Neuronal stem cell (in vitro differentiated cells): ENCODE data around the gene WDFY3.

ENCODE experiments used
- DNase-seq: peaks from one replicate; pipeline ENCODE4 v3.0.0-alpha.2; 2013; ENCODE audit warnings: low spot score
- H2AFZ ChIP-seq: one replicate; pipeline ENCODE4 v1.6.1; 2013; ENCODE audit warnings: mild to moderate bottlenecking, low read length, inconsistent platforms
- H2AK5ac ChIP-seq: 2 replicates; pipeline ENCODE4 v1.6.1; 2013; ENCODE audit warnings: low read depth, mild to moderate bottlenecking, inconsistent platforms, low read length, moderate library complexity, mixed read lengths
- H2BK120ac ChIP-seq: 2 replicates; pipeline ENCODE4 v1.6.1; 2013; ENCODE audit warnings: low read depth, mild to moderate bottlenecking, inconsistent platforms, low read length, moderate library complexity, mixed read lengths
- H2BK12ac ChIP-seq: one replicate; pipeline ENCODE4 v1.6.1; 2013; ENCODE audit warnings: low read length, inconsistent platforms
- H2BK15ac ChIP-seq: 2 replicates; pipeline ENCODE4 v1.6.1; 2013; ENCODE audit warnings: mild to moderate bottlenecking, low read length, inconsistent platforms, mixed read lengths
- H2BK5ac ChIP-seq: one replicate; pipeline ENCODE4 v1.6.1; 2013; ENCODE audit warnings: inconsistent platforms, mild to moderate bottlenecking, low read length, moderate library complexity
- H3K14ac ChIP-seq: one replicate; pipeline ENCODE4 v1.6.1; 2013; ENCODE audit warnings: low read length, inconsistent platforms
- H3K18ac ChIP-seq: 2 replicates; pipeline ENCODE4 v1.6.1; 2013; ENCODE audit warnings: low read length, inconsistent platforms
- H3K23ac ChIP-seq: 2 replicates; pipeline ENCODE4 v1.6.1; 2013; ENCODE audit warnings: low read depth, mild to moderate bottlenecking, mixed read lengths, low read length, inconsistent platforms; ENCODE audit not compliant: poor library complexity
- H3K27ac ChIP-seq: replicated peaks from 3 replicates; pipeline ENCODE4 v1.5.1; 2013; ENCODE audit warnings: low read length, inconsistent platforms
- H3K27me3 ChIP-seq, 3 experiments: 2 replicates each; pipeline ENCODE4 v1.6.1; 2013; ENCODE audit warnings: low read length in 3 of 3, mild to moderate bottlenecking in 2 of 3, inconsistent platforms in 1 of 3, low read depth in 1 of 3, mixed read lengths in 1 of 3, moderate library complexity in 1 of 3; ENCODE audit not compliant: control insufficient read depth in 3 of 3, insufficient read depth in 3 of 3
- H3K36me3 ChIP-seq, 2 donors: replicated peaks in 1 of 2; 2 replicates each; pipeline ENCODE4 v1.6.1; 2013; ENCODE audit warnings: low read length in 2 of 2; ENCODE audit not compliant: control insufficient read depth in 2 of 2, insufficient read depth in 2 of 2
- H3K4ac ChIP-seq: 2 replicates; pipeline ENCODE4 v1.6.1; 2013; ENCODE audit warnings: inconsistent platforms, mild to moderate bottlenecking, low read length, moderate library complexity
- H3K4me1 ChIP-seq, 2 donors: 1 replicate in 1 of 2; 2 replicates in 1 of 2; pipeline ENCODE4 v1.6.1; 2013; ENCODE audit warnings: low read length in 2 of 2, low read depth in 1 of 2; ENCODE audit not compliant: control insufficient read depth in 2 of 2, insufficient read depth in 1 of 2
- H3K4me2 ChIP-seq: one replicate; pipeline ENCODE4 v1.6.1; 2013; ENCODE audit warnings: mild to moderate bottlenecking, low read length, inconsistent platforms; ENCODE audit not compliant: insufficient read depth, poor library complexity, severe bottlenecking
- H3K4me3 ChIP-seq, 2 donors: 2 replicates each; pipeline ENCODE4 v1.5.1; 2013; ENCODE audit warnings: low read length in 2 of 2, mild to moderate bottlenecking in 2 of 2, inconsistent platforms in 1 of 2, moderate library complexity in 1 of 2
- H3K79me1 ChIP-seq: one replicate; pipeline ENCODE4 v1.6.1; 2013; ENCODE audit warnings: low read depth, mild to moderate bottlenecking, inconsistent platforms, low read length, moderate library complexity
- H3K9ac ChIP-seq: one replicate; pipeline ENCODE4 v1.6.1; 2013; ENCODE audit warnings: mild to moderate bottlenecking, low read depth, low read length, inconsistent platforms; ENCODE audit not compliant: poor library complexity
- H3K9me3 ChIP-seq, 2 donors: replicated peaks in 1 of 2; 2 replicates each; pipeline versions ENCODE3 to v1.6.1; 2013; ENCODE audit warnings: low read length in 2 of 2, mild to moderate bottlenecking in 2 of 2, inconsistent platforms in 1 of 2, low read depth in 1 of 2, mixed read lengths in 1 of 2, moderate library complexity in 1 of 2; ENCODE audit not compliant: control insufficient read depth in 2 of 2, insufficient read depth in 1 of 2
- H4K8ac ChIP-seq: one replicate; pipeline ENCODE4 v1.6.1; 2013; ENCODE audit warnings: low read depth, mild to moderate bottlenecking, inconsistent platforms, low read length, moderate library complexity
- H4K91ac ChIP-seq: one replicate; pipeline ENCODE4 v1.6.1; 2013; ENCODE audit warnings: low read length, low read depth, mild to moderate bottlenecking, inconsistent platforms; ENCODE audit not compliant: poor library complexity
- WGBS, 2 donors: extraction: QIAGEN DNeasy Blood & Tissue Kit; methylation state at CpG; one replicate each; pipeline ENCODE4 v1.1.7; 2013; ENCODE audit warnings: missing lambda C conversion rate in 2 of 2, mixed read lengths in 1 of 2; ENCODE audit not compliant: insufficient read length in 2 of 2, insufficient replicate concordance in 1 of 2; ENCODE audit errors: extremely low coverage in 2 of 2; 5-methylcytosine and 5-hydroxymethylcytosine counted together

WDFY3 gene

DNA sequence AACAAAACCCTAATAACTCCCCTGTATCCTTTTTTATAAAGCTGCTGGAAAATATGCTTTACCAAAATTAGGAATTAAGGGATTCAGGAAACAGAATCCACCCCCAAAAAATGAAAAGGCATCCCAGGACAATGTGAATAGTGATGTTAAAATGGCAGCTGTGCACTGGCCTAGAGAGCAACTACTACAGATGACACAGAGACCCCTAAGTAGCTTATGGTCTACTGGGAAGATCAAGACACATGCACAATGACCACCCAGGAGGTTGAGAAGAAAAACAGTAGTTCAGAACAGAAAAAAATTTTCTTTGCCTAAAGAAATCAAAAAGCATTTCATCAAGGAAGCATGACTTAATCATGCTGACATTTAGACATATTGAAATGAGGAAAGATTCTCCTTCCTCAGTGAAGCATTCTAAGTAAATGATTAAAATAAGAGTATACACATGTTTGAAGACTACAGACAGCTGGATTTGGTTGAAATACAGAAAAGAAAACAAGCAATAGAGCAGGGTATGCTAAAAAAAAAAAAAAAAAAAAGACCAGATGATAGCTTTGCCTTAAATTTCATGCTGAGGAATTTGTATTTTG, 117.3 kb downstream of the WDFY3 start:
- Histone ChIP-seq H3K4me2 (no peak overlapping the region), H3K4me1 (peaks cover 0 to 2% of the 10 kb centered on the region in 2 donors), H3K4ac (no peak overlapping the region), H3K14ac (no peak overlapping the region), H2BK5ac (no peak overlapping the region), H4K8ac (no peak overlapping the region), H3K79me1 (no peaks in the 10 kb centered on the region), H2AK5ac (no peak overlapping the region), H2AFZ (no peak overlapping the region), H3K4me3 (no peak overlapping the region), H3K9ac (no peak overlapping the region), H4K91ac (no peak overlapping the region), H3K27me3 (no peaks in the 10 kb centered on the region), H3K9me3 (peaks cover 2 to 16% of the 10 kb centered on the region in 2 donors), H3K36me3 (peaks cover 6 to 70% of the 10 kb centered on the region in 2 donors), H2BK12ac (no peak overlapping the region), H2BK15ac (no peak overlapping the region), H3K23ac (no peak overlapping the region), H2BK120ac (no peak overlapping the region), H3K18ac (no peak overlapping the region), H3K27ac (no peak overlapping the region)
- DNase-seq: no peak

DNA sequence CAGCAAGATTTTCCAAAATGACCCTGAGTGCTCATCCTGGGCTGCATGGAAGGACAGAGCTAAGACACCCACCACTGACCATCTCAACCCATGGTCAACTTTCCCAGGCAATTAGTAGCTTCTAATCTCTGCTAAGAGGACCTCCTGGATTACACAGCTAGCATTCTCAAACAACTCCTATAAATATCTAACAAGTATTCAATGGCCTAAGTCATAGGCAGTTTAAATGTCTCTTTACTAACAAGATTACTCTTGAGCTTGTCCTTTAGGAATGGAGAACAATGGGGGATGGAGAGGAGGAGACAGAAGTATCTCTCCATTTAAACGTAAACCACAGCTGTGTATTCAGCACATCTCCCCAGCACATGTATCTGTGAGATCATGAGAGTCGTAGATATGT, 118.1 kb downstream of the WDFY3 start:
- H2BK120ac ChIP-seq: no peak overlapping the region
- peaks cover 2 to 16% of the 10 kb centered on the region in 2 donors for H3K9me3 ChIP-seq
- no peak for DNase-seq
- no peak overlapping the region for H2AFZ ChIP-seq
- no peaks in the 10 kb centered on the region for H3K27me3 ChIP-seq
- H4K8ac ChIP-seq: no peak overlapping the region
- peaks cover 0 to 2% of the 10 kb centered on the region in 2 donors for H3K4me1 ChIP-seq
- no peak overlapping the region for H3K4me2 ChIP-seq
- peaks cover 6 to 70% of the 10 kb centered on the region in 2 donors for H3K36me3 ChIP-seq
- no peak overlapping the region for H3K9ac ChIP-seq
- no peak overlapping the region for H2AK5ac ChIP-seq
- H3K27ac ChIP-seq: no peak overlapping the region
- no peak overlapping the region for H4K91ac ChIP-seq
- H2BK5ac ChIP-seq: no peak overlapping the region
- no peak overlapping the region for H2BK15ac ChIP-seq
- no peak overlapping the region for H3K23ac ChIP-seq
- H2BK12ac ChIP-seq: no peak overlapping the region
- no peaks in the 10 kb centered on the region for H3K79me1 ChIP-seq
- no peak overlapping the region for H3K4ac ChIP-seq
- H3K14ac ChIP-seq: no peak overlapping the region
- no peak overlapping the region for H3K18ac ChIP-seq
- H3K4me3 ChIP-seq: no peak overlapping the region
- WGBS, 2 donors: no CpG with 5 or more reads among the region's 2 CpGs

DNA sequence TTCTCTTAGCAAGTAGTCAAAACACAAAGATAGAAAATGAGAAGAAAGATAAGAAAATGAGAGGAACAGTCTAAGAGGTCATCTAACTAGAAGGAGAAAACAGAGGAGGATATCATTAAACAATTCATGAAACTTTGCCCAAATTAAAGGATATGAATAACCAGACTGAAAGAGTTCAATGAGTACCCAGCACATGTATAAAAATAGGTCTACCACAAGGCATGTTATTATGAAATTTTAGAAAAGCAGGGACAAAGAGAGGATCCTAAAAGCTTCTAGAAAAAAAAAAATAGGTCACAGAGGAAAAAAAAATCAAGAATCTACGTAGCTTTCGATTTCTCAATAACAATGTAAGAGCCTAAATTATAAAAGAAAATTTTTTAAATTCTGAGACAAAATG, 118.5 kb downstream of the WDFY3 start:
- Histone ChIP-seq H3K18ac (no peak overlapping the region), H3K4me3 (no peak overlapping the region)

DNA sequence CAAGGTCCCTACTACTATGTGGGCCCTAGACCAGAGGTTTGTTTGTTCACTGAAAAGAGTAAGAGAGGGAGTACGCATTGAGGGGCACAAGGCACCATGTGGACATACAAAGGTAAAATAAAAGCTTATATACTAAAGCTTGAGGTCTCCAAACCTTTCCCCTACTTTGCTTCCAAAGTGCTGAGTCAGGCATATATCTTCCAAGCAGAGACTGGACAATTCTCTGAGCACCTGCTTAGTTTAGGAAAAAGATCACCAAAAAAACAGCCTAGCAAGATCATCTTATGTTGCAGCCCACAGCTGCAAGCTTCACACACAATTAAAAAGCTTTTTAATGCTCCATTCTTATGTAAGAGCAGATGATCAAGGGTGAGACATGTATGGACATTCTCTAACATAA, 119.5 kb downstream of the WDFY3 start:
- Histone ChIP-seq H3K79me1 (no peaks in the 10 kb centered on the region), H3K36me3 (peaks cover 6 to 62% of the 10 kb centered on the region in 2 donors), H3K27ac (no peak overlapping the region), H2BK15ac (no peak overlapping the region), H2AK5ac (no peak overlapping the region), H4K8ac (no peak overlapping the region), H3K9ac (no peak overlapping the region), H3K18ac (no peak overlapping the region), H3K23ac (no peak overlapping the region), H3K4me1 (peaks cover 0 to 2% of the 10 kb centered on the region in 2 donors), H3K27me3 (no peaks in the 10 kb centered on the region), H2BK120ac (no peak overlapping the region), H3K14ac (no peak overlapping the region), H2BK12ac (no peak overlapping the region), H2BK5ac (no peak overlapping the region), H3K9me3 (peaks cover 2 to 16% of the 10 kb centered on the region in 2 donors), H3K4me3 (no peak overlapping the region), H3K4ac (no peak overlapping the region), H2AFZ (no peak overlapping the region), H3K4me2 (no peak overlapping the region), H4K91ac (no peak overlapping the region)
- no CpG with 5 or more reads among the region's 1 CpG for WGBS, 2 donors
- no peak for DNase-seq

More for the DNA sequence above, 118.5 kb downstream of the WDFY3 start:
- Histone ChIP-seq H2BK15ac (no peak overlapping the region), H3K9me3 (peaks cover 2 to 16% of the 10 kb centered on the region in 2 donors), H3K27ac (no peak overlapping the region), H2BK5ac (no peak overlapping the region), H3K27me3 (no peaks in the 10 kb centered on the region), H2AFZ (no peak overlapping the region), H4K91ac (no peak overlapping the region), H3K4ac (no peak overlapping the region), H3K14ac (no peak overlapping the region), H3K23ac (no peak overlapping the region), H3K4me2 (no peak overlapping the region), H4K8ac (no peak overlapping the region), H3K79me1 (no peaks in the 10 kb centered on the region), H2BK12ac (no peak overlapping the region), H3K36me3 (peaks cover 6 to 70% of the 10 kb centered on the region in 2 donors), H2BK120ac (no peak overlapping the region), H3K4me1 (peaks cover 0 to 2% of the 10 kb centered on the region in 2 donors), H2AK5ac (no peak overlapping the region), H3K9ac (no peak overlapping the region)
- DNase-seq: no peak
- no CpG with 5 or more reads among the region's 2 CpGs for WGBS, 2 donors
